Suprapubic skin (tissue), 4 donors: ENCODE results near the gene ILF2. TPM values are rescaled to one million over a fixed set of nuclear protein-coding genes. Genes with fewer than 3 reads are reported as not detected.

Experiments used
- DNase-seq, 2 donors: peaks; one replicate each; pipeline ENCODE4 v3.0.0-alpha.2; 2019; ENCODE audit warnings: low spot score in 2 of 2
- H3K27ac ChIP-seq: fragments of 200-600 bp; sonication (generic); one replicate; pipeline ENCODE4 v1.5.1; 2019
- H3K27me3 ChIP-seq: fragments of 200-600 bp; sonication (generic); one replicate; pipeline ENCODE4 v1.5.1; 2019
- H3K36me3 ChIP-seq: fragments of 200-600 bp; sonication (generic); one replicate; pipeline ENCODE4 v1.5.1; 2019
- H3K4me1 ChIP-seq: fragments of 200-600 bp; sonication (generic); one replicate; pipeline ENCODE4 v1.5.1; 2019
- H3K4me3 ChIP-seq: fragments of 200-600 bp; sonication (generic); one replicate; pipeline ENCODE4 v1.5.1; 2019; ENCODE audit warnings: mild to moderate bottlenecking
- H3K9me3 ChIP-seq: fragments of 200-600 bp; sonication (generic); one replicate; pipeline ENCODE4 v1.5.1; 2019
- EP300 ChIP-seq: sonication (generic); formaldehyde crosslinking; IDR thresholded peaks from one replicate; pipeline ENCODE4 v1.6.1; 2017; ENCODE audit warnings: antibody characterized with exemption
- POLR2A ChIP-seq, 2 donors: fragments of 450-650 bp; IDR thresholded peaks; one replicate each; pipeline ENCODE4 v1.6.1; 2017; ENCODE audit warnings: antibody characterized with exemption in 2 of 2, mild to moderate bottlenecking in 2 of 2, moderate library complexity in 2 of 2
- POLR2AphosphoS5 ChIP-seq, 3 donors: sonication (generic); formaldehyde crosslinking; IDR thresholded peaks; one replicate each; pipeline ENCODE4 v1.6.1; 2017; ENCODE audit warnings: antibody characterized with exemption in 3 of 3
- WGBS: methylation state at CpG from one replicate; pipeline ENCODE4 v1.1.5; 2018; 5-methylcytosine and 5-hydroxymethylcytosine counted together
- total RNA-seq, 4 donors: library from RNA; depleted of rRNA; stranded (reverse); fragments of >200 nt; gene quantifications; one replicate each; pipeline ENCODE4 v1.1.0, GENCODE V29; 2016
- TF ChIP-seq, protein P1 (sequence below), 2 donors: fragments of 200-600 bp in 1 of 2; fragments of 450-650 bp in 1 of 2; sonication (generic) in 1 of 2; IDR thresholded peaks; one replicate each; pipeline ENCODE4 v1.5.1; 2016 to 2019; ENCODE audit warnings: antibody characterized with exemption in 2 of 2, mild to moderate bottlenecking in 1 of 2, moderate library complexity in 1 of 2

Gene ILF2
- total RNA-seq, 4 donors from 2014 or later, result 68.2 to 149 (median 127) TPM

GRCh38 chr1:153612755-153613331, 58.0 kb downstream of the ILF2 start, which contains the start of gene S100A16:
Gene S100A16, minus strand, starts transcription at chr1:153613137. Its CDS starts 4,986 bp downstream, at chr1:153608151.
- DNase-seq, result peak; percentile 90
- WGBS, result 12% methylated on average over 6 of the region's 9 CpGs
- TF ChIP-seq, protein P1, sequence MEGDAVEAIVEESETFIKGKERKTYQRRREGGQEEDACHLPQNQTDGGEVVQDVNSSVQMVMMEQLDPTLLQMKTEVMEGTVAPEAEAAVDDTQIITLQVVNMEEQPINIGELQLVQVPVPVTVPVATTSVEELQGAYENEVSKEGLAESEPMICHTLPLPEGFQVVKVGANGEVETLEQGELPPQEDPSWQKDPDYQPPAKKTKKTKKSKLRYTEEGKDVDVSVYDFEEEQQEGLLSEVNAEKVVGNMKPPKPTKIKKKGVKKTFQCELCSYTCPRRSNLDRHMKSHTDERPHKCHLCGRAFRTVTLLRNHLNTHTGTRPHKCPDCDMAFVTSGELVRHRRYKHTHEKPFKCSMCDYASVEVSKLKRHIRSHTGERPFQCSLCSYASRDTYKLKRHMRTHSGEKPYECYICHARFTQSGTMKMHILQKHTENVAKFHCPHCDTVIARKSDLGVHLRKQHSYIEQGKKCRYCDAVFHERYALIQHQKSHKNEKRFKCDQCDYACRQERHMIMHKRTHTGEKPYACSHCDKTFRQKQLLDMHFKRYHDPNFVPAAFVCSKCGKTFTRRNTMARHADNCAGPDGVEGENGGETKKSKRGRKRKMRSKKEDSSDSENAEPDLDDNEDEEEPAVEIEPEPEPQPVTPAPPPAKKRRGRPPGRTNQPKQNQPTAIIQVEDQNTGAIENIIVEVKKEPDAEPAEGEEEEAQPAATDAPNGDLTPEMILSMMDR (IDR thresholded peaks at IDR 0.05), result no peak
- TF ChIP-seq POLR2AphosphoS5 (IDR thresholded peaks at IDR 0.05) (peak in 1 of 3 donors; percentile 62), POLR2A (IDR thresholded peaks at IDR 0.05) (peak in 1 of 2 donors; percentile 59), EP300 (no peak)
- Histone ChIP-seq H3K27me3 (no peaks in the 10 kb centered on the region), H3K9me3 (no peaks in the 10 kb centered on the region), H3K4me3 (peak within 1 kb of the TSS; percentile 70), H3K36me3 (no peaks in the 10 kb centered on the region), H3K27ac (peak within 1 kb of the TSS; percentile 94), H3K4me1 (peaks cover 88% of the 10 kb centered on the region)

DNA sequence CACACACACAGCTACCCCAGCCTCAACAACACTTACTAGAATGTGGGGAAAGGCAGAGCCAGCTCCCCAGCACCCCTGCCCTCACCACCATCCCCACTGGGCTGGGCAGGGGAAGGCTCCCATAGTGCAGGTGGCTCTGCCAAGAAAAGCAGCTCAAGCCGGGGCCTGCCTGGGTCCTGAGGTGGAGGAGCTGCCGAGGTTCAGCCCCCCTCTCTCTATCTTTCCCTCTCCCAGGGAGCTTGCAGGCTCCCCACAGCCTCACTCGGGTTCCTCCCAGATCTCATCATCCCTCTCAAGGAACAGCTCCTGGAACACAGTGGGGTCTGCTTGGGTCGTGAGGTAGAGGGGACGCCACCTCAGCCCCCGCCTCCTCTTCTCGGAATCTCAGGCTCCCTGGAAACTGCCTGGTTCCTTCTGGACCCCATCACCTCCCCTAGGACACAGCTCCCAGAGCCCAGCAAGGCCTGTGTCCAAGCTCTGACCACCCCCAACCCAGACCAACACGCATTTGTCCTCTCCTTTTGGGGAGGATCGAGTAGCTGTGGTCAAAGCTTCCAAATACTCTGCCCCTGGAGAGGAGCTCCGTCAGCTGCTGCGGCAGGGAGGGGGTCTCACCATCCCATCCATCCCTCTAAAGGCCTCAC, 58.6 kb downstream of the ILF2 start:
- Histone ChIP-seq H3K27ac (peak overlapping the region; percentile 94), H3K4me1 (peaks cover 88% of the 10 kb centered on the region), H3K27me3 (no peaks in the 10 kb centered on the region), H3K9me3 (no peaks in the 10 kb centered on the region), H3K36me3 (peaks cover 5% of the 10 kb centered on the region), H3K4me3 (peak overlapping the region; percentile 70)
- DNase-seq, result peak in 1 of 2 donors; percentile 75
- no peak for TF ChIP-seq EP300
- no peak for TF ChIP-seq POLR2AphosphoS5 (IDR thresholded peaks at IDR 0.05)
- no peak for TF ChIP-seq POLR2A (IDR thresholded peaks at IDR 0.05)
- TF ChIP-seq, protein P1 (IDR thresholded peaks at IDR 0.05), result no peak
- WGBS, result 39% methylated on average over 9 of the region's 11 CpGs

Other genes starting within 250 kb of the ILF2 start
- 100 to 1,000 TPM in 1 of 4 donors, 10 to 100 TPM in 2, 1 to 10 TPM in 1; 5.1 to 107 (median 20.2) TPM for gene S100A7, start 210.3 kb downstream of the ILF2 start, total RNA-seq
- 100 to 1,000 TPM; 135 to 264 (median 241) TPM for gene S100A6, start 135.0 kb downstream of the ILF2 start, total RNA-seq
- not detected for gene S100A5, start 130.1 kb downstream of the ILF2 start, total RNA-seq
- 100 to 1,000 TPM in 3 of 4 donors, 10 to 100 TPM in 1; 89.3 to 229 (median 175) TPM for gene S100A4, start 125.2 kb downstream of the ILF2 start, total RNA-seq
- 100 to 1,000 TPM in 1 of 4 donors, 10 to 100 TPM in 2, not detected in 1; 42.6 to 342 (median 88.0) TPM for gene S100A3, start 121.7 kb downstream of the ILF2 start, total RNA-seq
- 100 to 1,000 TPM; 127 to 519 (median 267) TPM for gene S100A2, start 105.1 kb downstream of the ILF2 start, total RNA-seq
- gene S100A16, start 57.9 kb downstream of the ILF2 start, total RNA-seq, result 100 to 1,000 TPM; 133 to 668 (median 414) TPM
- 100 to 1,000 TPM; 252 to 555 (median 445) TPM for gene S100A14, start 54.7 kb downstream of the ILF2 start, total RNA-seq
- 10 to 100 TPM; 28.0 to 55.4 (median 43.1) TPM for gene S100A13, start 43.5 kb downstream of the ILF2 start, total RNA-seq
- 10 to 100 TPM; 17.9 to 33.2 (median 21.1) TPM for gene S100A1, start 42.6 kb downstream of the ILF2 start, total RNA-seq
- gene CHTOP, start 36.9 kb downstream of the ILF2 start, total RNA-seq, result 10 to 100 TPM; 56.8 to 78.1 (median 58.2) TPM
- 10 to 100 TPM; 33.6 to 41.1 (median 35.6) TPM for gene SNAPIN, start 12.3 kb downstream of the ILF2 start, total RNA-seq
- gene NPR1, start 7.7 kb upstream of the ILF2 start, total RNA-seq, result 10 to 100 TPM in 1 of 4 donors, 1 to 10 TPM in 3; 4.7 to 19.2 (median 6.9) TPM
- 10 to 100 TPM; 38.3 to 75.4 (median 43.9) TPM for gene INTS3, start 57.1 kb upstream of the ILF2 start, total RNA-seq
- 10 to 100 TPM; 18.3 to 72.3 (median 39.6) TPM for gene SLC27A3, start 104.4 kb upstream of the ILF2 start, total RNA-seq